OCI-LY1 (cell line): ENCODE measurements around the gene CSTF1.
"Not testable (repeated sequence)": the region's sequence is repeated elsewhere in the genome, so short reads cannot be mapped to it uniquely, and the experiment has no call there.

Source experiments
- CTCF ChIP-seq: fragments of 200-600 bp; sonication (generic), shearing (Covaris generic); IDR thresholded peaks from 2 replicates; pipeline ENCODE4 v1.5.1; 2017; ENCODE audit warnings: mild to moderate bottlenecking, antibody characterized with exemption, low read length, moderate library complexity, mixed read lengths
- EZH2 ChIP-seq: fragments of 200-600 bp; sonication (generic), shearing (Covaris generic); IDR thresholded peaks from 2 replicates; pipeline ENCODE4 v1.8.0; 2017; ENCODE audit warnings: borderline replicate concordance, mixed run types, mild to moderate bottlenecking, antibody characterized with exemption, low read length, moderate library complexity, mixed read lengths

- TF ChIP-seq EZH2, CTCF: not testable (repeated sequence)
These were observed 18.8 kb downstream of the CSTF1 start for GRCh38 chr20:56411287-56411686.
